Stomach (tissue), 4 donors: ENCODE data around the gene TOR1AIP1.

ENCODE experiments used
- EP300 ChIP-seq: sonication (generic); formaldehyde crosslinking; IDR thresholded peaks from one replicate; pipeline ENCODE4 v1.6.1; 2017; ENCODE audit warnings: antibody characterized with exemption
- POLR2A ChIP-seq, 4 donors: fragments of 450-650 bp; IDR thresholded peaks; one replicate each; pipeline ENCODE4 v1.6.1; 2016; ENCODE audit warnings: antibody characterized with exemption in 4 of 4, control low read depth in 2 of 4, mild to moderate bottlenecking in 1 of 4, moderate library complexity in 1 of 4
- POLR2AphosphoS5 ChIP-seq, 3 donors: sonication (generic); formaldehyde crosslinking; IDR thresholded peaks; one replicate each; pipeline ENCODE4 v1.6.1; 2016; ENCODE audit warnings: antibody characterized with exemption in 3 of 3
- TF ChIP-seq, protein P1 (sequence below), 7 experiments: fragments of 450-650 bp in 4 of 7; fragments of 200-600 bp in 3 of 7; sonication (generic) in 3 of 7; IDR thresholded peaks; one replicate each; pipeline ENCODE4 v1.5.1; 2016 to 2019; ENCODE audit warnings: antibody characterized with exemption in 7 of 7, control low read depth in 2 of 7, mild to moderate bottlenecking in 1 of 7

DNA sequence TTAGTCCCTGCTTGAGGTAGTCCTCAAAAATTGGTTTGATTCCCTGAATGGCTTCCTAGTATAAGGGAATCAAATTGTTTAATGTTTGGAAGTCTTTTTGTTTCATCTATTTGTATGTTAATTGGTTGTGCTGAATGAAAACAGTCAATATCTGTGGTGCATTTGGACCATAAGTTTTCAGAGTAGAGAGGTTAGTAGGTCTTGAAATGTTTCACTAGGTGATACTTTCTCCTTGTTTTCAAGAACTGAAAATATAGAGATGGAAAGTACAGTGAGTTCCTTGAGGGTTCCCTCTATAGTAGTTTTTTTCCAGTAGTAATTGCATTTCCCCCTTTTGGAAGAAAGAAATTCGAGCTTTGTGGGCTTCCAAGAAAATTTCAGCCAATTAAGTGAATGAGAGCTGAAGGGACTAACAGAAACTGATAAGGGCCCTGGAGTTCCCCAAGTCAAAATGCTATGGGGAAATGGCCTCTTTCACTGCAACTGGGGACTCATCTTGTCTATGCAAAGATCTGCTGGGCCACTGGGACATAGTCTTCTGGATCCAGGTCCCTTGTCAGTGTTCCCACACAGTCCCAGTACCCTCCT, 53.9 kb downstream of the TOR1AIP1 start:
- no peak for TF ChIP-seq POLR2A (IDR thresholded peaks at IDR 0.05)
- TF ChIP-seq, protein P1, sequence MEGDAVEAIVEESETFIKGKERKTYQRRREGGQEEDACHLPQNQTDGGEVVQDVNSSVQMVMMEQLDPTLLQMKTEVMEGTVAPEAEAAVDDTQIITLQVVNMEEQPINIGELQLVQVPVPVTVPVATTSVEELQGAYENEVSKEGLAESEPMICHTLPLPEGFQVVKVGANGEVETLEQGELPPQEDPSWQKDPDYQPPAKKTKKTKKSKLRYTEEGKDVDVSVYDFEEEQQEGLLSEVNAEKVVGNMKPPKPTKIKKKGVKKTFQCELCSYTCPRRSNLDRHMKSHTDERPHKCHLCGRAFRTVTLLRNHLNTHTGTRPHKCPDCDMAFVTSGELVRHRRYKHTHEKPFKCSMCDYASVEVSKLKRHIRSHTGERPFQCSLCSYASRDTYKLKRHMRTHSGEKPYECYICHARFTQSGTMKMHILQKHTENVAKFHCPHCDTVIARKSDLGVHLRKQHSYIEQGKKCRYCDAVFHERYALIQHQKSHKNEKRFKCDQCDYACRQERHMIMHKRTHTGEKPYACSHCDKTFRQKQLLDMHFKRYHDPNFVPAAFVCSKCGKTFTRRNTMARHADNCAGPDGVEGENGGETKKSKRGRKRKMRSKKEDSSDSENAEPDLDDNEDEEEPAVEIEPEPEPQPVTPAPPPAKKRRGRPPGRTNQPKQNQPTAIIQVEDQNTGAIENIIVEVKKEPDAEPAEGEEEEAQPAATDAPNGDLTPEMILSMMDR (IDR thresholded peaks at IDR 0.05) = no peak
- no peak for TF ChIP-seq EP300
- TF ChIP-seq POLR2AphosphoS5 (IDR thresholded peaks at IDR 0.05) = no peak
